HepG2 (cell line): Measurements from ENCODE around the gene EFHC2.
"Not testable (repeated sequence)": the region's sequence is repeated elsewhere in the genome, so short reads cannot be mapped to it uniquely, and the experiment has no call there.

Experiments used
- HDAC6 ChIP-seq: fragments of 200-600 bp; sonication (generic); IDR thresholded peaks from 2 replicates; pipeline ENCODE4 v1.7.0; 2017; ENCODE audit warnings: mild to moderate bottlenecking, antibody characterized with exemption, low read length, low read depth
- TF ChIP-seq, protein P1 (sequence below): sonication (generic); formaldehyde crosslinking; IDR thresholded peaks from 2 replicates; pipeline ENCODE4 v1.5.0; 2020; ENCODE audit warnings: mild to moderate bottlenecking, missing genetic modification reagents, moderate library complexity

DNA sequence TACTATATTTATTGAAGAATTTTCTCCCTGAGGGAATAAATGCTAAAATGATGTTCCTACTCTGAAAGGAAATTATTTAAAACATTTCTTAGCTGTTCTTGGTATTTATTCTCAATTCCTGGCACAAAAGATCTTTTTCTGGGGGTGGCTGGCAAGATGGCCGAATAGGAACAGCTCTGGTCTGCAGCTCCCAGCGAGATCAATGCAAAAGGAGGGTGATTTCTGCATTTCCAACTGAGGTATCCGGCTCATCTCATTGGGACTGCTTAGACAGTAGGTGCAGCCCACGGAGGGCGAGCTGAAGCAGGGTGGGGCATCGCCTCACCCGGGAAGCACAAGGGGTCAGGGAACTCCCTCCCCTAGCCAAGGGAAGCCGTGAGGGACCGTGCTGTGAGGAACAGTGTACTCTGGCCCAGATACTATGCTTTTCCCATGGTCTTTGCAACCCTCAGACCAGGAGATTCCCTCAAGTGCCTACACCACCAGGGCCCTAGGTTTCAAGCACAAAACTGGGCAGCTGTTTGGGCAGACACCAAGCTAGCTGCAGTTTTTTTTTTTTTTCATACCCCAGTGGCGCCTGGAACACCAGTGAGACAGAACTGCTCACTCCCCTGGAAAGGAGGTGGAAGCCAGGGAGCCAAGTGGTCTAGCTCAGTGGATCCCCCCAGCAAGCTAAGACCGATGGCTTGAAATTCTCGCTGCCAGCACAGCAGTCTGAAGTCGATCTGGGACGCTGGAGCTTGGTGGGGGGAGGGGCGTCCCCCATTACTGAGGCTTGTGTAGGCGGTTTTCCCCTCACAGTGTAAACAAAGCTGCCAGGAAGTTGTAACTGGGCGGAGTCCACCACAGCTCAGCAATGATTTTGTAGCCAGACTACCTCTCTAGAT is 90.5 kb downstream of the EFHC2 start:
- not testable (repeated sequence) for TF ChIP-seq HDAC6
- TF ChIP-seq, protein P1, sequence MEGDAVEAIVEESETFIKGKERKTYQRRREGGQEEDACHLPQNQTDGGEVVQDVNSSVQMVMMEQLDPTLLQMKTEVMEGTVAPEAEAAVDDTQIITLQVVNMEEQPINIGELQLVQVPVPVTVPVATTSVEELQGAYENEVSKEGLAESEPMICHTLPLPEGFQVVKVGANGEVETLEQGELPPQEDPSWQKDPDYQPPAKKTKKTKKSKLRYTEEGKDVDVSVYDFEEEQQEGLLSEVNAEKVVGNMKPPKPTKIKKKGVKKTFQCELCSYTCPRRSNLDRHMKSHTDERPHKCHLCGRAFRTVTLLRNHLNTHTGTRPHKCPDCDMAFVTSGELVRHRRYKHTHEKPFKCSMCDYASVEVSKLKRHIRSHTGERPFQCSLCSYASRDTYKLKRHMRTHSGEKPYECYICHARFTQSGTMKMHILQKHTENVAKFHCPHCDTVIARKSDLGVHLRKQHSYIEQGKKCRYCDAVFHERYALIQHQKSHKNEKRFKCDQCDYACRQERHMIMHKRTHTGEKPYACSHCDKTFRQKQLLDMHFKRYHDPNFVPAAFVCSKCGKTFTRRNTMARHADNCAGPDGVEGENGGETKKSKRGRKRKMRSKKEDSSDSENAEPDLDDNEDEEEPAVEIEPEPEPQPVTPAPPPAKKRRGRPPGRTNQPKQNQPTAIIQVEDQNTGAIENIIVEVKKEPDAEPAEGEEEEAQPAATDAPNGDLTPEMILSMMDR: not testable (repeated sequence)
